C4-2B (cell line): ENCODE results near the gene DGKB.

Source experiments
- H3K27ac ChIP-seq: fragments of 450-650 bp; 2 replicates; pipeline ENCODE4 v1.5.1; 2017
- CTCF ChIP-seq: fragments of 450-650 bp; conservative IDR thresholded peaks from 2 replicates; pipeline ENCODE4 v1.5.1; 2017; ENCODE audit warnings: mild to moderate bottlenecking
- ZFX ChIP-seq: fragments of 450-650 bp; IDR thresholded peaks from 2 replicates; pipeline ENCODE4 v1.6.1; 2017

DGKB gene

GRCh38 chr7:14236834-14237233, 665.7 kb downstream of the DGKB start:
- TF ChIP-seq CTCF (no peak), ZFX (no peak)
- no peak overlapping the region for H3K27ac ChIP-seq

DNA sequence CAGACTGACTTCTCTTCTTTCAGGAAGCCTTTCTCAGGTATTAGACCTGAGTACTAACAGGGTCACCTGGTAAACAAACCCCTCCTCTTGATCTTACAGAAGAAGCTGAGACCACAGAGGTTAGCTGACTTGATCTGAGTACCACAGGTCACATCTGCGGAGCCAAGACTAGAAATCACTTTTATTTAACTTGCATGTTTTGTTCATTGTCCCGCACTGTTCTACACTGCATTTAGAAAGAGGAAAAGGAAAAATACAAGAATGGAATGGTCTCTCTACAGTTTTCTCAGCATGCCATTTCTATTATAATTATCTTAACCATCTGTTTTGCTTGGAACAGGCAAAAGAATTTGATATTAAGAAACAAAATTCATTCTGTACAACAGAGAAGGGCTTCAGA, 667.5 kb downstream of the DGKB start:
- H3K27ac ChIP-seq: no peak overlapping the region
- no peak for TF ChIP-seq CTCF
- no peak for TF ChIP-seq ZFX

DNA sequence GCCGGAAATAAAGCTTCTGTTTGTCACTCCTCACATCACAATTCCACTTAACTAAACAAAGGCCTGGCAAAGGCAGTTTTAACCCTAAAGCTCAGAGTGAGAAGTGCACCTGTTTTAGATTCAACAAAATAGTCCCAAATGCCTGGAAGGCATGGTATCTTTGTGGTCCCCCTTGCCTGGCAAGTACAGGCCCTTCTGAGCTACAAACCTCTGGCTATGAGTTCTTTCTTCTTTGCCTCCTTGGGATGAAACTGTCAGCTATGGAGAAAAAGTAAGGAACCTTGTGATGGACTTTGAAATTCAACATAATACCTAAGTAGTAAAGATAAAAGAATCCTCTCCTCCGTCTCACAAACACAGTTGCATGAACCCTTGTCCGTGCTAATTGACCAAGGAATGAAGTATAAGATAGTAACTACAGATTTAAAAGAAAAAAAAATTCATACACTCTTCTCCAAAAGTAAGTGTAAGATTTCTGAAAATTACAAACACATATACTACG, 668.6 kb downstream of the DGKB start:
- H3K27ac ChIP-seq: no peak overlapping the region
- TF ChIP-seq CTCF: no peak
- TF ChIP-seq ZFX: no peak

GRCh38 chr7:14233076-14233867, 669.3 kb downstream of the DGKB start:
- H3K27ac ChIP-seq: no peak overlapping the region
- no peak for TF ChIP-seq ZFX
- TF ChIP-seq CTCF: no peak

DNA sequence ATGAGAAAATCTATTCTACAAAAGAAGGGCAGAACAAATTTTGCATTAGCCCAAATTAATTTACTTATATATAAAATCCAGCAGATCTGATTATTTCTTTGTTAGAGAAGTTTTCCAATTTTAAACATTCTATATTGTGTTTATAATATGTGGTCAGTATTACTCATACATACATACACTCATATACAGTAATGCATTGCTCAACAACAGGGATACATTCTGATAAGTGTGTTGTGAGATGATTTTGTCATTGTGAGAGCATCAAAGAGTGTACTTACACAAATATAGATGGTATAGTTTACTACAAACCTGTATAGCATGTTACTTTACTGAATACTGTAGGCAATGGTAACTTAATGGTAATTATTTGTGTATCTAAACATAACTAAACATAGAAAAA, 673.5 kb downstream of the DGKB start:
- TF ChIP-seq ZFX: no peak
- TF ChIP-seq CTCF: no peak
- H3K27ac ChIP-seq: no peak overlapping the region

- no peak overlapping the region for H3K27ac ChIP-seq
- TF ChIP-seq ZFX: no peak
- no peak for TF ChIP-seq CTCF
These were observed 674.2 kb downstream of the DGKB start for GRCh38 chr7:14228341-14228740.

GRCh38 chr7:14226126-14226525, 676.4 kb downstream of the DGKB start:
- TF ChIP-seq ZFX (no peak), CTCF (no peak)
- H3K27ac ChIP-seq: no peak overlapping the region
